ENCODE data around the gene MDH1B. TPM values are rescaled to one million over a fixed set of nuclear protein-coding genes. Genes with fewer than 3 reads are reported as not detected.

The MDH1B gene
- total and polyA plus RNA-seq, 5 donors from 2014 or later: not detected

- no peak for ATAC-seq (ENCODE audit: low read depth in 2 of 2)
- no peaks in the 10 kb centered on the region for H3K36me3 ChIP-seq (ENCODE audit: control insufficient read depth, insufficient read depth, low read length)
- no peak overlapping the region for H3K4me3 ChIP-seq (ENCODE audit: low read depth, low read length)
- peaks cover 0 to 3% (median 0%) of the 10 kb centered on the region in 4 donors for H3K4me1 Mint-ChIP-seq
- peaks cover 4% of the 10 kb centered on the region for H3K27me3 ChIP-seq (ENCODE audit: control insufficient read depth, insufficient read depth, low read length)
- no peaks in the 10 kb centered on the region for H3K36me3 Mint-ChIP-seq
- no peaks in the 10 kb centered on the region for H3K9me3 ChIP-seq (ENCODE audit: control insufficient read depth in 2 of 2, low read length in 2 of 2)
- H3K27ac ChIP-seq (ENCODE audit: insufficient read depth, low read length, poor library complexity, severe bottlenecking): no peak overlapping the region
- H3K4me3 Mint-ChIP-seq: no peak overlapping the region
- no peaks in the 10 kb centered on the region for H3K9me3 Mint-ChIP-seq
- DNase-seq: no peak
- no peak overlapping the region for H3K27ac Mint-ChIP-seq
- peaks cover 9% of the 10 kb centered on the region for H3K27me3 Mint-ChIP-seq
- H3K4me1 ChIP-seq (ENCODE audit: control insufficient read depth, insufficient read depth, low read length, poor library complexity, severe bottlenecking): no peaks in the 10 kb centered on the region
These were observed 63.0 kb downstream of the MDH1B start for GRCh38 chr2:206701952-206702605.

GRCh38 chr2:206700156-206700555, 65.0 kb downstream of the MDH1B start:
- Histone ChIP-seq H3K36me3 (ENCODE audit: control insufficient read depth, insufficient read depth, low read length) (no peaks in the 10 kb centered on the region), H3K4me3 (ENCODE audit: low read depth, low read length) (no peak overlapping the region), H3K27ac (ENCODE audit: insufficient read depth, low read length, poor library complexity, severe bottlenecking) (no peak overlapping the region), H3K9me3 (ENCODE audit: control insufficient read depth in 2 of 2, low read length in 2 of 2) (no peaks in the 10 kb centered on the region), H3K27me3 (ENCODE audit: control insufficient read depth, insufficient read depth, low read length) (peaks cover 6% of the 10 kb centered on the region), H3K4me1 (ENCODE audit: control insufficient read depth, insufficient read depth, low read length, poor library complexity, severe bottlenecking) (no peaks in the 10 kb centered on the region)
- Mint-ChIP-seq H3K36me3 (no peaks in the 10 kb centered on the region), H3K4me1 (peaks cover 0 to 3% (median 0%) of the 10 kb centered on the region in 4 donors), H3K27ac (no peak overlapping the region), H3K4me3 (no peak overlapping the region), H3K9me3 (peaks cover 0 to 3% (median 0%) of the 10 kb centered on the region in 7 donors), H3K27me3 (peaks cover 9% of the 10 kb centered on the region)
- DNase-seq (no peak), ATAC-seq (ENCODE audit: low read depth in 2 of 2) (no peak)

GRCh38 chr2:206698811-206699210, 66.3 kb downstream of the MDH1B start:
- Mint-ChIP-seq H3K4me1 (peaks cover 0 to 3% (median 0%) of the 10 kb centered on the region in 4 donors), H3K27ac (no peak overlapping the region), H3K9me3 (peaks cover 0 to 3% (median 0%) of the 10 kb centered on the region in 7 donors), H3K36me3 (no peaks in the 10 kb centered on the region), H3K4me3 (no peak overlapping the region), H3K27me3 (peaks cover 10% of the 10 kb centered on the region)
- ATAC-seq (ENCODE audit: low read depth in 2 of 2) (no peak), DNase-seq (no peak)
- Histone ChIP-seq H3K36me3 (ENCODE audit: control insufficient read depth, insufficient read depth, low read length) (no peaks in the 10 kb centered on the region), H3K9me3 (ENCODE audit: control insufficient read depth in 2 of 2, low read length in 2 of 2) (no peaks in the 10 kb centered on the region), H3K4me1 (ENCODE audit: control insufficient read depth, insufficient read depth, low read length, poor library complexity, severe bottlenecking) (no peaks in the 10 kb centered on the region), H3K27ac (ENCODE audit: insufficient read depth, low read length, poor library complexity, severe bottlenecking) (no peak overlapping the region), H3K27me3 (ENCODE audit: control insufficient read depth, insufficient read depth, low read length) (peaks cover 6% of the 10 kb centered on the region), H3K4me3 (ENCODE audit: low read depth, low read length) (no peak overlapping the region)

GRCh38 chr2:206696910-206697309, 68.2 kb downstream of the MDH1B start:
- DNase-seq: no peak
- peaks cover 14% of the 10 kb centered on the region for H3K27me3 Mint-ChIP-seq
- H3K4me3 ChIP-seq (ENCODE audit: low read depth, low read length): no peak overlapping the region
- H3K9me3 Mint-ChIP-seq: peaks cover 0 to 3% (median 0%) of the 10 kb centered on the region in 7 donors
- no peak overlapping the region for H3K27ac Mint-ChIP-seq
- H3K36me3 Mint-ChIP-seq: no peaks in the 10 kb centered on the region
- H3K36me3 ChIP-seq (ENCODE audit: control insufficient read depth, insufficient read depth, low read length): no peaks in the 10 kb centered on the region
- H3K9me3 ChIP-seq (ENCODE audit: control insufficient read depth in 2 of 2, low read length in 2 of 2): no peaks in the 10 kb centered on the region
- no peak overlapping the region for H3K27ac ChIP-seq (ENCODE audit: insufficient read depth, low read length, poor library complexity, severe bottlenecking)
- H3K27me3 ChIP-seq (ENCODE audit: control insufficient read depth, insufficient read depth, low read length): peaks cover 6% of the 10 kb centered on the region
- ATAC-seq (ENCODE audit: low read depth in 2 of 2): no peak
- H3K4me3 Mint-ChIP-seq: no peak overlapping the region
- H3K4me1 ChIP-seq (ENCODE audit: control insufficient read depth, insufficient read depth, low read length, poor library complexity, severe bottlenecking): no peaks in the 10 kb centered on the region
- H3K4me1 Mint-ChIP-seq: peaks cover 0 to 3% (median 0%) of the 10 kb centered on the region in 4 donors

GRCh38 chr2:206693399-206694137, 71.6 kb downstream of the MDH1B start:
- Mint-ChIP-seq H3K9me3 (peaks cover 0 to 3% (median 0%) of the 10 kb centered on the region in 7 donors), H3K27ac (no peak overlapping the region), H3K36me3 (no peaks in the 10 kb centered on the region), H3K4me3 (no peak overlapping the region), H3K4me1 (no peaks in the 10 kb centered on the region), H3K27me3 (peaks cover 9% of the 10 kb centered on the region)
- Histone ChIP-seq H3K27me3 (ENCODE audit: control insufficient read depth, insufficient read depth, low read length) (peaks cover 1% of the 10 kb centered on the region), H3K9me3 (ENCODE audit: control insufficient read depth in 2 of 2, low read length in 2 of 2) (no peaks in the 10 kb centered on the region), H3K4me1 (ENCODE audit: control insufficient read depth, insufficient read depth, low read length, poor library complexity, severe bottlenecking) (no peaks in the 10 kb centered on the region), H3K27ac (ENCODE audit: insufficient read depth, low read length, poor library complexity, severe bottlenecking) (no peak overlapping the region), H3K36me3 (ENCODE audit: control insufficient read depth, insufficient read depth, low read length) (no peaks in the 10 kb centered on the region), H3K4me3 (ENCODE audit: low read depth, low read length) (no peak overlapping the region)
- ATAC-seq (ENCODE audit: low read depth in 2 of 2) (no peak), DNase-seq (peak; percentile 13 to 70 (median 43))

- Mint-ChIP-seq H3K9me3 (peaks cover 0 to 3% (median 0%) of the 10 kb centered on the region in 7 donors), H3K4me1 (no peaks in the 10 kb centered on the region)
- ATAC-seq (ENCODE audit: low read depth in 2 of 2): no peak
These were observed 72.2 kb downstream of the MDH1B start for GRCh38 chr2:206692971-206693370.

GRCh38 chr2:206688990-206689389, 76.1 kb downstream of the MDH1B start:
- Histone ChIP-seq H3K9me3 (ENCODE audit: control insufficient read depth in 2 of 2, low read length in 2 of 2) (no peaks in the 10 kb centered on the region), H3K36me3 (ENCODE audit: control insufficient read depth, insufficient read depth, low read length) (no peaks in the 10 kb centered on the region), H3K27me3 (ENCODE audit: control insufficient read depth, insufficient read depth, low read length) (peaks cover 4% of the 10 kb centered on the region), H3K27ac (ENCODE audit: insufficient read depth, low read length, poor library complexity, severe bottlenecking) (no peak overlapping the region), H3K4me3 (ENCODE audit: low read depth, low read length) (no peak overlapping the region), H3K4me1 (ENCODE audit: control insufficient read depth, insufficient read depth, low read length, poor library complexity, severe bottlenecking) (no peaks in the 10 kb centered on the region)
- H3K4me1 Mint-ChIP-seq: no peaks in the 10 kb centered on the region
- no peak overlapping the region for H3K4me3 Mint-ChIP-seq
- H3K9me3 Mint-ChIP-seq: no peaks in the 10 kb centered on the region
- DNase-seq (peak in 1 of 3 donors; percentile 9), ATAC-seq (ENCODE audit: low read depth in 2 of 2) (no peak)
- H3K27ac Mint-ChIP-seq: no peak overlapping the region
- peaks cover 13% of the 10 kb centered on the region for H3K27me3 Mint-ChIP-seq
- no peaks in the 10 kb centered on the region for H3K36me3 Mint-ChIP-seq

More at GRCh38 chr2:206692971-206693370, 72.2 kb downstream of the MDH1B start:
- Histone ChIP-seq H3K27me3 (ENCODE audit: control insufficient read depth, insufficient read depth, low read length) (peaks cover 1% of the 10 kb centered on the region), H3K27ac (ENCODE audit: insufficient read depth, low read length, poor library complexity, severe bottlenecking) (no peak overlapping the region), H3K36me3 (ENCODE audit: control insufficient read depth, insufficient read depth, low read length) (no peaks in the 10 kb centered on the region), H3K4me1 (ENCODE audit: control insufficient read depth, insufficient read depth, low read length, poor library complexity, severe bottlenecking) (no peaks in the 10 kb centered on the region), H3K9me3 (ENCODE audit: control insufficient read depth in 2 of 2, low read length in 2 of 2) (no peaks in the 10 kb centered on the region), H3K4me3 (ENCODE audit: low read depth, low read length) (no peak overlapping the region)
- DNase-seq: no peak
- Mint-ChIP-seq H3K4me3 (no peak overlapping the region), H3K27ac (no peak overlapping the region), H3K36me3 (no peaks in the 10 kb centered on the region), H3K27me3 (peaks cover 11% of the 10 kb centered on the region)

All from CD4-positive, CD25-positive, alpha-beta regulatory T cell (primary cell).